Measurements from ENCODE around the gene MLLT3. TPM values are rescaled to one million over a fixed set of nuclear protein-coding genes. Genes with fewer than 3 reads are reported as not detected.

The MLLT3 gene
- total and polyA plus RNA-seq, 2 experiments from 2014 or later, result 7.1 to 11.9 TPM

DNA sequence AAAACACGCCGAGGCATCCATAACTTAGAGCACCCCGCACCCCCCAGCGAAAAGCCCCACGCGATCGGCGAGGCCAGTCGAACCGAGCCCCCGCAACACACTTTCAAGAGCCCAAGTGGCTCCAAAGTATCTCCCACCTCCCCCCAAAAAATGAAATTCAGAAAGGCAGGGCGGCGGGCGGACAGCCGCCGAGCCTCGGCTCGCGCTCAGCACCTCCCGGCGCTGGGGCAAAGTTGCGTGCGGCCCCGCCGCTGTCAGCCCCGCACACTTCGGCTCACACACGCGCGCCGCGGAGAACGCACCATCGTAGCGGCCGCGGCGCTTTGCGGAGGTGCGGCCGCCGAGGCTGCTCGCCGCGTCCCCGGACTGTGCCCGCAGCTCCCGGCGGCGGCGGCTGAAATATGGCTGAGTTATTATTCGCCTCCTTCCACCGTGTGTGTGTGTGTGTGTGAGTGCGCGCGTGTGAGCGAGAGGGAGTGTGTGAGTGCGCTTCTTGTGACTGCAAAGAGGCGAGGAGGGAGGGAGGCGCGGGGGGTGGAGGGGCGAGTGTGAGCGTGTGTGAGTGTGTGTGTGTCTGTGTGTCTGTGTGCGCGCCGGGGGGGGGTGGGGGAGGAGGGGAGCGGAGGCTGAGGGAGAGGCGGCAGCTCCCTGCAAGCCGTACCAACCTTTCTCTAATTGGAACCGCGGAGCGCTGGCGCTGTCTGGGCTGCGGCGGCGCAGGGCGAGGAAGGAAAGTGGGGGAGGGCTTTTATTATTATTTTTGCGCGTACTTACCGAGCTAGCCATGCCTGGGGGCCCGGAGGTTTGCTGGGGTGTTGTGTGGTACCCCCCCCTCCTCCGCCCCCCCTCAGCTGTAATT lies 599 bp downstream of the MLLT3 start:
- peaks cover 15% of the 10 kb centered on the region for H3K4me1 ChIP-seq (ENCODE audit: insufficient read depth)
- no peaks in the 10 kb centered on the region for H3K9me3 ChIP-seq (ENCODE audit: low read depth)
- H4K20me1 ChIP-seq (ENCODE audit: insufficient read depth), result no peaks in the 10 kb centered on the region
- no peaks in the 10 kb centered on the region for H3K9me2 ChIP-seq (ENCODE audit: insufficient read depth)
- 1% methylated on average over 63 to 76 of the region's 82 CpGs for WGBS, 2 experiments (ENCODE audit: low coverage in 1 of 2, low lambda C conversion rate in 2 of 2, missing lambda C conversion rate in 2 of 2)
- H3K27ac ChIP-seq, result peak overlapping the region; percentile 79
- H3K9ac ChIP-seq, result peak overlapping the region; percentile 82
- H3K79me2 ChIP-seq (ENCODE audit: insufficient read depth), result peaks cover 33% of the 10 kb centered on the region
- TF ChIP-seq EZH2 (IDR thresholded peaks at IDR 0.05; ENCODE audit: insufficient read depth, poor library complexity, severe bottlenecking), result no peak
- TF ChIP-seq EZH2phosphoT487 (IDR thresholded peaks at IDR 0.05; ENCODE audit: insufficient read depth, low read depth), result no peak
- peak overlapping the region; percentile 91 for H3K4me3 ChIP-seq
- peaks cover 22% of the 10 kb centered on the region; the same call in 1 of the 2 replicates for H3F3A ChIP-seq (ENCODE audit: insufficient read depth)
- H2AFZ ChIP-seq, result peak overlapping the region; percentile 97
- DNase-seq, result peak; percentile 76
- peak overlapping the region; percentile 91 for H3K4me2 ChIP-seq (ENCODE audit: unreplicated experiment)
- H3K27me3 ChIP-seq (replicated peaks; ENCODE audit: insufficient read depth), result no peaks in the 10 kb centered on the region
- H3K36me3 ChIP-seq (ENCODE audit: low read depth), result no peaks in the 10 kb centered on the region
- in situ Hi-C loops (cut with MboI), result loop anchor here (10.0 kb wide), 3 partner anchors 267 to 493 kb away; no protein-coding TSS in a partner anchor

DNA sequence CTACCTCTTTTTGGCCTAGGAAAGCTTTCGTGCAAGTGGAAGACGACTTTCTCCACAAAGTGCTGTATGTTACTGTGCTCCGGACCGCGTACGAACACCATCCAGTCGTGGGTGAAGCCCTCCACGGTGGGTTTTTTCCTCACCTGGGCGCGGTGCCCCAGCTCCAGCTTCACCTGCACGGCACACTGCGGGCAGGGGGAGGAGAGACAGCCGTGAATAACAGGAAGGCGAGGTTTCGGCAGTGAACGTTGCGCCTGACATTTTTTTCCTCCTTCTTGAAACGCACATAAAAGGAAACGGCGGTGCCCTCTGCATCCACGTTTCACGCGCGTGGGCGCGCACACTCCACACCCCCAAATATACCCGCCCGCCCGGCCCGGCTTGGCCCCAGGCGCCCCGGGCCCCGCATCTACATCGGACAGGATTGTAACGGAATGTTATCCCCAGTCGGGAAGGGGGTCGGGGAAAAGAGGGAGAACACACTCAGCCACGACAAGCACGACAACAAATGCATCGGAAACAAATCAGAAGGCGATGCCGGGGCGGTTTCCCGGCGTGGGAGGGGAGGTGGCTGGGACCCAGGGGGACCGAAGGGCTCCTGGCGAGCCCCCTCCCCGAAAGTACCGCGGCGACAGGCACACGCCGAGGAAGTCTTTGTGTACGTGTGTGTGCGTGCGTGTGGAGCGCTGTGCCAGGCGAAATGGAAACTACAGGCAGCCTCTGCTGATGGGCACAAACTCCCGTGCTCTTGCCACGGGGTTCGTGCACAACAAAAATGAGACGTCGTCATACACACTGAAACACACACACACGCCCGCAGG lies 1.4 kb downstream of the MLLT3 start:
- H3K9me3 ChIP-seq (ENCODE audit: low read depth), result no peaks in the 10 kb centered on the region
- no peaks in the 10 kb centered on the region for H3K36me3 ChIP-seq (ENCODE audit: low read depth)
- peak overlapping the region; percentile 82 for H3K9ac ChIP-seq
- H3K4me3 ChIP-seq, result peak overlapping the region; percentile 91
- peak; percentile 69 for DNase-seq
- peak overlapping the region; percentile 91 for H3K4me2 ChIP-seq (ENCODE audit: unreplicated experiment)
- peak overlapping the region; percentile 97 for H2AFZ ChIP-seq
- in situ Hi-C loops (cut with MboI), result loop anchor here (10.0 kb wide), 3 partner anchors 266 to 494 kb away; no protein-coding TSS in a partner anchor
- H3K27me3 ChIP-seq (replicated peaks; ENCODE audit: insufficient read depth), result no peaks in the 10 kb centered on the region
- TF ChIP-seq EZH2 (IDR thresholded peaks at IDR 0.05; ENCODE audit: insufficient read depth, poor library complexity, severe bottlenecking) (no peak), EZH2phosphoT487 (IDR thresholded peaks at IDR 0.05; ENCODE audit: insufficient read depth, low read depth) (no peak)
- no peaks in the 10 kb centered on the region for H3K9me2 ChIP-seq (ENCODE audit: insufficient read depth)
- peak overlapping the region; percentile 79 for H3K27ac ChIP-seq
- WGBS, 2 experiments (ENCODE audit: low coverage in 1 of 2, low lambda C conversion rate in 2 of 2, missing lambda C conversion rate in 2 of 2), result 1 to 2% methylated on average over 44 to 64 of the region's 65 CpGs
- peaks cover 41% of the 10 kb centered on the region for H3K79me2 ChIP-seq (ENCODE audit: insufficient read depth)
- H3F3A ChIP-seq (ENCODE audit: insufficient read depth), result peaks cover 22% of the 10 kb centered on the region; the same call in 1 of the 2 replicates
- H3K4me1 ChIP-seq (ENCODE audit: insufficient read depth), result peaks cover 15% of the 10 kb centered on the region
- H4K20me1 ChIP-seq (ENCODE audit: insufficient read depth), result no peaks in the 10 kb centered on the region

DNA sequence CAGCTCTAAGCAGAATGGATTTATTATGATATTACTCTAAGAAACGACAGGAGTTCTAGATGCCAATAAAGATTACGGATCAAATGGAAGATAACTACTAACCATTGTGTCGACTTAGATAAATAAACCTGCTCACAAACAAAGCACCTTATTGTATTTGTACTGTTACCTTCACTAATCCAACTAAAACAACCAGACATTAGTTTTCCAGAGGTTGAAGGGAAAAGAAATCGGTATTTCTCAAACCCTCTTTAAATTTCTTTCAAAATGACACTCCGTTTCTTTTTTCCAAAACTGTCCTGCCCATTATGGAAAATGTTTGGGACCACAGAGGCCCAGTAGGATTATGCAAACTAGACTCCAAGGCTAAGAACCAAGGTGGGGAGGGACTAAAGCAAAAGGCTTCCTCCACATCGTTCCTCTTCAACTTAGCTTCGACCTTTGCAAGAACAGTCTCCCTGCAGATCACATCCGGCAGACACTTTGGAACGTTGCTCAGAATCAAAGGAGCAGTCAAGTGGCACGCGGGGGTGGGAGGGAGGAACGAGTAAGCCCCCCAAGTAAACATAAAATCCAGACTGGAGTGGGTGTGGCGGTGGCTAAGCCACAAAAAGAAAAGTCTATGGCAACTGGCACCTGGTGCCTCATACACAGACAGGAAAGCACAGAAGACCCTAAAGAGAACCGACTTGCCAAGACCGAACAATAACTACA lies 2.7 kb downstream of the MLLT3 start:
- H3K4me3 ChIP-seq, result peak overlapping the region; percentile 91
- no peaks in the 10 kb centered on the region for H3K9me2 ChIP-seq (ENCODE audit: insufficient read depth)
- no peaks in the 10 kb centered on the region for H4K20me1 ChIP-seq (ENCODE audit: insufficient read depth)
- no peak overlapping the region for H3K27ac ChIP-seq
- H3K4me2 ChIP-seq (ENCODE audit: unreplicated experiment), result peak overlapping the region; percentile 91
- no peak for DNase-seq
- no peaks in the 10 kb centered on the region for H3K36me3 ChIP-seq (ENCODE audit: low read depth)
- no peak overlapping the region for H3K9ac ChIP-seq
- TF ChIP-seq EZH2 (IDR thresholded peaks at IDR 0.05; ENCODE audit: insufficient read depth, poor library complexity, severe bottlenecking) (no peak), EZH2phosphoT487 (IDR thresholded peaks at IDR 0.05; ENCODE audit: insufficient read depth, low read depth) (no peak)
- no peaks in the 10 kb centered on the region for H3K27me3 ChIP-seq (replicated peaks; ENCODE audit: insufficient read depth)
- peaks cover 22% of the 10 kb centered on the region; the same call in 1 of the 2 replicates for H3F3A ChIP-seq (ENCODE audit: insufficient read depth)
- H3K9me3 ChIP-seq (ENCODE audit: low read depth), result no peaks in the 10 kb centered on the region
- H3K79me2 ChIP-seq (ENCODE audit: insufficient read depth), result peaks cover 42% of the 10 kb centered on the region
- H3K4me1 ChIP-seq (ENCODE audit: insufficient read depth), result peaks cover 15% of the 10 kb centered on the region
- WGBS, 2 experiments (ENCODE audit: low coverage in 1 of 2, low lambda C conversion rate in 2 of 2, missing lambda C conversion rate in 2 of 2), result 57 to 59% methylated on average over 15 of the region's 15 CpGs
- in situ Hi-C loops (cut with MboI), result loop anchor here (10.0 kb wide), 3 partner anchors 265 to 495 kb away; no protein-coding TSS in a partner anchor
- H2AFZ ChIP-seq, result peak overlapping the region; percentile 97; the same call in 1 of the 2 replicates

Measured in GM23248 (cell line).